Neutrophil (primary cell): ENCODE results near the gene CCDC18.

Experiments
- H3K27ac ChIP-seq: fragments of 200-600 bp; sonication (generic); 2 replicates; pipeline ENCODE4 v1.5.1; 2016; ENCODE audit warnings: mild to moderate bottlenecking, moderate library complexity
- H3K27me3 ChIP-seq: fragments of 200-600 bp; sonication (generic); 2 replicates; pipeline ENCODE4 v1.6.0; 2016; ENCODE audit warnings: mild to moderate bottlenecking
- H3K36me3 ChIP-seq: fragments of 200-600 bp; sonication (generic); 2 replicates; pipeline ENCODE4 v1.5.1; 2017
- H3K4me1 ChIP-seq, 2 experiments: fragments of 200-600 bp in 1 of 2; sonication (generic) in 1 of 2; 1 replicate in 1 of 2; 2 replicates in 1 of 2; pipeline versions ENCODE4 v1.5.1 to v1.6.1; 2013 to 2016; ENCODE audit warnings: low read depth in 1 of 2, low read length in 1 of 2, mild to moderate bottlenecking in 1 of 2, moderate library complexity in 1 of 2; ENCODE audit not compliant: control insufficient read depth in 1 of 2, insufficient read depth in 1 of 2
- H3K4me3 ChIP-seq, 2 experiments: fragments of 200-600 bp in 1 of 2; sonication (generic) in 1 of 2; 1 replicate in 1 of 2; 2 replicates in 1 of 2; pipeline ENCODE4 v1.5.1; 2013 to 2016; ENCODE audit warnings: low read depth in 1 of 2, low read length in 1 of 2, mild to moderate bottlenecking in 1 of 2, moderate library complexity in 1 of 2
- H3K9me3 ChIP-seq: fragments of 200-600 bp; sonication (generic); 2 replicates; pipeline ENCODE4 v1.5.1; 2016
- TF ChIP-seq, protein P1 (sequence below): fragments of 200-600 bp; sonication (generic); IDR thresholded peaks from 2 replicates; pipeline ENCODE4 v1.5.1; 2016; ENCODE audit warnings: antibody characterized with exemption

The CCDC18 gene

DNA sequence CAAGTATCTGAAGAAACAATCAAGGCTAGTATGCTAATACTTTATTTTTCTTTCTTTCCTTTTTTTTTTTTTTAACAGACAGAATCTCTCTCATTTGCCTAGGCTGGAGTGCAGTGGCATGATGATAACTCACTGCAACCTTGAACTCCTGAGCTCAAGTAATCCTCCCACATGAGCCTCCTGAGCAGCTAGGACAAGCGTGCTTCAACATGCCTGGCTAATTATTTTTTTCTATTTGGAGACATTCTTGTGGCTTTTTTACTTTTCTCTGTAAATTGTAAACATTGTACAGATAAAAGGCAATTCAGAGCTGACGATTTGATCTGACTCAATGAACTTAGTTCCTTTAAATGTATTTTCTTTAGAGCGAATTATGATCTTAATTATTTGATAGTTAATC is 41.4 kb downstream of the CCDC18 start:
- no peak overlapping the region for H3K27ac ChIP-seq
- no peaks in the 10 kb centered on the region for H3K27me3 ChIP-seq
- H3K9me3 ChIP-seq: no peaks in the 10 kb centered on the region
- H3K36me3 ChIP-seq: peaks cover 67% of the 10 kb centered on the region
- H3K4me1 ChIP-seq: no peaks in the 10 kb centered on the region
- TF ChIP-seq, protein P1, sequence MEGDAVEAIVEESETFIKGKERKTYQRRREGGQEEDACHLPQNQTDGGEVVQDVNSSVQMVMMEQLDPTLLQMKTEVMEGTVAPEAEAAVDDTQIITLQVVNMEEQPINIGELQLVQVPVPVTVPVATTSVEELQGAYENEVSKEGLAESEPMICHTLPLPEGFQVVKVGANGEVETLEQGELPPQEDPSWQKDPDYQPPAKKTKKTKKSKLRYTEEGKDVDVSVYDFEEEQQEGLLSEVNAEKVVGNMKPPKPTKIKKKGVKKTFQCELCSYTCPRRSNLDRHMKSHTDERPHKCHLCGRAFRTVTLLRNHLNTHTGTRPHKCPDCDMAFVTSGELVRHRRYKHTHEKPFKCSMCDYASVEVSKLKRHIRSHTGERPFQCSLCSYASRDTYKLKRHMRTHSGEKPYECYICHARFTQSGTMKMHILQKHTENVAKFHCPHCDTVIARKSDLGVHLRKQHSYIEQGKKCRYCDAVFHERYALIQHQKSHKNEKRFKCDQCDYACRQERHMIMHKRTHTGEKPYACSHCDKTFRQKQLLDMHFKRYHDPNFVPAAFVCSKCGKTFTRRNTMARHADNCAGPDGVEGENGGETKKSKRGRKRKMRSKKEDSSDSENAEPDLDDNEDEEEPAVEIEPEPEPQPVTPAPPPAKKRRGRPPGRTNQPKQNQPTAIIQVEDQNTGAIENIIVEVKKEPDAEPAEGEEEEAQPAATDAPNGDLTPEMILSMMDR: no peak
- H3K4me3 ChIP-seq: no peak overlapping the region

DNA sequence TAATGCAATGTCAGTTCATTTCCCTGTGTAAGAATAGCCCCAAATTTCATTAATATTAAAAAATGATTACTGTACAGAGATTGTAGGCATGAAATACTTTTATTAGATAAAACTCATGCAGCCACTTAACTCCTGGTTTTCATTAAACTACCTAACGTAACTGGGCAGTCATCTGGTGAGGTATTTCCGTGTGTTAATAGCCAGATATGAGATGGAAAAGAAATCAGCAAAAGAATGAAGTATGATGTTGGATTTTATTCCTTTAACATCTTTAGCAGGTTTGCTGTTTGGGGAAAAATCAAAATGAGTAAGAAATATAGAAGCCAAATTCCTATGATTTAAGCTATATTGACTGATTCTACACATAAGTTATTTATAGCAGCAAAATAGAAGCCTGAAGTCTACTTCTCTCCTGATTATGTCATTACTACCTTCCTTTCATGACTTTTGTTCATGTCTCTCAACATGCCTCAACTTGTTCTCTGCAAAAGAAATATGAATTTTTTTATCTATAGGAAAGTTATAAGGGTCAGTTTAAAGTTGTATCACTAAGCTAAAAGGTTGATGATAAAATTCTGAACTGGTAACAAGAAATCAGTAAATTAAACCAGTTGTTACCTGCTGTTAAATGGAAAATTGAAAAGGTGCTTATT is 42.6 kb downstream of the CCDC18 start:
- H3K4me1 ChIP-seq: no peaks in the 10 kb centered on the region
- H3K36me3 ChIP-seq: peaks cover 66% of the 10 kb centered on the region
- no peak overlapping the region for H3K27ac ChIP-seq
- no peak overlapping the region for H3K4me3 ChIP-seq
- TF ChIP-seq, protein P1: no peak
- no peaks in the 10 kb centered on the region for H3K9me3 ChIP-seq
- H3K27me3 ChIP-seq: no peaks in the 10 kb centered on the region

DNA sequence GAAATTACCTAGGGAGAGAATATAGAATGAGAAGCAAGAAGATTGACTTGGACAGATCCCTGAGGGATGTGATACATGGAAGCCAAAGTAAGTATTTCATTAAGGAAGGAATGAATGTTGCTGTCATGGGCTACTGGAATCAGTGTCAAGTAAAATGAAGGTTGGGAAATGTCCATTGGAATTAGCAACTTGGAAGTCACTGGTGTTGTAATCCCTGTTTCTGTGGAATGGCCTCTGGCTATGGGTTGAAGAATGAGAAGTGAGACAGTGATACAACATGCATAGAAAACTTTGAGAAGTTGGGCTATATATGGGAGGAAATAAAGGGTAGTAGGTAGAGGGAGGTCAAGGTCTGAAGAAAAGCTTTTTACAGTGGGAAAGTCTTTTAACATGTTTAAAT is 54.7 kb downstream of the CCDC18 start:
- no peaks in the 10 kb centered on the region for H3K27me3 ChIP-seq
- H3K36me3 ChIP-seq: peaks cover 28% of the 10 kb centered on the region
- TF ChIP-seq, protein P1: no peak
- H3K4me3 ChIP-seq: no peak overlapping the region
- no peaks in the 10 kb centered on the region for H3K9me3 ChIP-seq
- H3K27ac ChIP-seq: no peak overlapping the region
- no peaks in the 10 kb centered on the region for H3K4me1 ChIP-seq

DNA sequence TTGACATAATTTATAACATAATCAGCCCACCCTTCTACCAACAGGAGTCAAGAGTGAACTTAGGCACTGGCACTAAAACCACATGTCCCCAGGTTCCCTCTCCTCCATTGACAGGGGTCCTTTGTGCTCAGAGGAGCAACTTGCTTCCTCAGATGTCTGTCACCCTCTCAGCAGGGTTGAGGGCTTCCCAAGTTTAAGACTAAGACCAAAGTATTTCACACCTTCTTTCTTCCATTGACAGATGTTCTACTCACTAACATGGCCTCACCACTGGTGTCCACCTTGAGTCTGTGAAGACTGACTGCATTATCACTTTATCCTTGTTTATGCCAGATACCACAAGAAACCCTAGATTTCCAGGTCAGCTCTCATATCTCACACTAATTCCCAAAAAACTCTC is 56.5 kb downstream of the CCDC18 start:
- Histone ChIP-seq H3K4me3 (no peak overlapping the region), H3K4me1 (no peaks in the 10 kb centered on the region), H3K36me3 (peaks cover 36% of the 10 kb centered on the region), H3K9me3 (no peaks in the 10 kb centered on the region), H3K27me3 (no peaks in the 10 kb centered on the region), H3K27ac (no peak overlapping the region)
- TF ChIP-seq, protein P1: no peak

DNA sequence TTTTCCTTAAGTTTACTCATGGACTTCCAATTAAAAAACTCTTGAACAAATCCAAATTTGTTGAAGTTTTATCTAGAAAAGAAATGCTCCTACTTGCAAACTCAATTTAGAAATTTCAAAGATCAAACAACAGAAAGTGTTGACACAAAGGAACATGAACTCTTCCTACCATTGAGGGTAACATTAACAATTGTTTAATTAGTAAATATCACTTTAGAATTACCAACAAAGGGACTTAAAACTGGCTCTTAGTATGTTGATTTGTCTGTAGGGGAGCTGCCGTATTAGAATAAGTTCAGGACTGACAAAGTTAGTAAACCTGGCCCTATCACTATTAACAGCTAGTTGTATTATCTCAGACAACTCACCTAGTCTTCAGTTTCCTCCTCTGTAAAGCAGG is 57.9 kb downstream of the CCDC18 start:
- Histone ChIP-seq H3K4me3 (no peak overlapping the region), H3K27me3 (no peaks in the 10 kb centered on the region), H3K4me1 (no peaks in the 10 kb centered on the region), H3K9me3 (peaks cover 4% of the 10 kb centered on the region), H3K27ac (no peak overlapping the region), H3K36me3 (peaks cover 34% of the 10 kb centered on the region)
- TF ChIP-seq, protein P1: no peak
